ENCODE data around the gene SHANK3. TPM values are rescaled to one million over a fixed set of nuclear protein-coding genes. Genes with fewer than 3 reads are reported as not detected.

Gene SHANK3
- total RNA-seq, 2 donors from 2014 or later: 8.2 to 12.3 TPM

GRCh38 chr22:50705219-50705691 lies 32.6 kb downstream of the SHANK3 start:
- H3K4me3 ChIP-seq: no peak overlapping the region
- no peak for DNase-seq (ENCODE audit: low spot score)
- H3K36me3 ChIP-seq: no peaks in the 10 kb centered on the region
- H3K4me1 ChIP-seq: no peaks in the 10 kb centered on the region
- H3K9me3 ChIP-seq: no peaks in the 10 kb centered on the region
- TF ChIP-seq CTCF (IDR thresholded peaks at IDR 0.05): no peak
- no peak overlapping the region for H3K27ac ChIP-seq
- H3K27me3 ChIP-seq: no peaks in the 10 kb centered on the region

- no peak for DNase-seq (ENCODE audit: low spot score)
- Histone ChIP-seq H3K36me3 (no peaks in the 10 kb centered on the region), H3K4me1 (peaks cover 0 to 1% of the 10 kb centered on the region in 2 donors), H3K9me3 (no peaks in the 10 kb centered on the region), H3K27ac (no peak overlapping the region), H3K4me3 (no peak overlapping the region), H3K27me3 (no peaks in the 10 kb centered on the region)
- no peak for TF ChIP-seq CTCF (IDR thresholded peaks at IDR 0.05)
These were observed 33.3 kb downstream of the SHANK3 start for GRCh38 chr22:50705851-50706351.

- no peak for DNase-seq (ENCODE audit: low spot score)
These were observed 34.0 kb downstream of the SHANK3 start for GRCh38 chr22:50706481-50707125.

GRCh38 chr22:50708474-50708873 lies 35.9 kb downstream of the SHANK3 start:
- no peak for DNase-seq (ENCODE audit: low spot score)
- no peak overlapping the region for H3K27ac ChIP-seq
- H3K9me3 ChIP-seq: no peaks in the 10 kb centered on the region
- H3K27me3 ChIP-seq: no peaks in the 10 kb centered on the region
- no peaks in the 10 kb centered on the region for H3K36me3 ChIP-seq
- no peak for TF ChIP-seq CTCF (IDR thresholded peaks at IDR 0.05)
- H3K4me1 ChIP-seq: peaks cover 0 to 15% of the 10 kb centered on the region in 2 donors
- H3K4me3 ChIP-seq: no peak overlapping the region

More at GRCh38 chr22:50706481-50707125, 34.0 kb downstream of the SHANK3 start:
- H3K27ac ChIP-seq: no peak overlapping the region
- H3K4me3 ChIP-seq: no peak overlapping the region
- H3K4me1 ChIP-seq: peaks cover 0 to 8% of the 10 kb centered on the region in 2 donors
- no peaks in the 10 kb centered on the region for H3K9me3 ChIP-seq
- H3K36me3 ChIP-seq: no peaks in the 10 kb centered on the region
- no peaks in the 10 kb centered on the region for H3K27me3 ChIP-seq
- no peak for TF ChIP-seq CTCF (IDR thresholded peaks at IDR 0.05)

- no peaks in the 10 kb centered on the region for H3K36me3 ChIP-seq
- no peak for DNase-seq (ENCODE audit: low spot score)
- H3K27me3 ChIP-seq: no peaks in the 10 kb centered on the region
- H3K4me3 ChIP-seq: no peak overlapping the region
- TF ChIP-seq CTCF (IDR thresholded peaks at IDR 0.05): no peak
- no peaks in the 10 kb centered on the region for H3K9me3 ChIP-seq
- peaks cover 0 to 19% of the 10 kb centered on the region in 2 donors for H3K4me1 ChIP-seq
- no peak overlapping the region for H3K27ac ChIP-seq
These were observed 36.4 kb downstream of the SHANK3 start for GRCh38 chr22:50708996-50709395.
